Measurements from ENCODE around the gene MS4A7.

Gene MS4A7

GRCh38 chr11:60370811-60371298 lies 7.5 kb upstream of the MS4A7 start:
- no peak for DNase-seq (ENCODE audit: low read depth in 2 of 2)

DNA sequence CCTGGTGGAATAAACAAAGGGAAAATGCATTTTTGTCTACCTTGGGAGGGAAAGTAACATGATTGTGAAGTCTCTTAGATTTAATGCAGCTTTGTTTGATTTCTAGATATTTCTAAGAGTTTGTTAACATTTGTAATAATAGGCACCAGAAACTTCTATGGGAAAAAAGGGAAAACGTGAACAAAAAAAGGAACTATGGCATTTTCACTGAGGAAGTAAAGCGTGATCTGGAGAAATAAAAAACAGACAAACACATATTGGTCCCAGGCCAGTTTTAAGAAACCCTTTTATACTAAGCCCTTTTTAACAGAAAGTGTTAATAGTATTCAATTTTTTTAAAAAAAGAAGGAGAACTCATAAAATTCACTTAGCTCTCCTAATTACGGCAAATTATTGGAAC lies 6.9 kb upstream of the MS4A7 start:
- no peak for DNase-seq (ENCODE audit: low read depth in 2 of 2)

- DNase-seq (ENCODE audit: low read depth in 2 of 2), result no peak
These were observed 6.5 kb upstream of the MS4A7 start for GRCh38 chr11:60371854-60372253.

DNA sequence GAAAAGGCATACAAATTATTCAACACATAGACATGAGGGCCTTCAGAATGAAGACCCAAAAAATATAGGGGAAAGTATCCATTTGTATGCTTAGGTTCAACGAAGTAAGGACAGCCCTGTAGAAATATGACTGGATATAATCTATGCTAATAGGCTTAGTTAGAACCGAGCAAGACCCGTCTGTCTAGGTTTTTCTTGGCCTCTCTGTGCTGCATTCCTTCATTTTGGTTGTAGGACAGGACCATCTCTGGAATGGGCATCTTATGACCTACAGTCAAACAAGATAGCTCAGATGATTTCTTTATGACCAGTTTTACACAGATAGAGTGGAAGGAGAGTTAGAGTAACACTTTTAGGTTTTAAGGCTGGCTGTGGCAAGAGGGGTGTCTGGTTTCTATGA lies 5.6 kb upstream of the MS4A7 start:
- DNase-seq (ENCODE audit: low read depth in 2 of 2), result no peak

GRCh38 chr11:60375316-60375715 lies 3.0 kb upstream of the MS4A7 start:
- DNase-seq (ENCODE audit: low read depth in 2 of 2), result no peak

DNA sequence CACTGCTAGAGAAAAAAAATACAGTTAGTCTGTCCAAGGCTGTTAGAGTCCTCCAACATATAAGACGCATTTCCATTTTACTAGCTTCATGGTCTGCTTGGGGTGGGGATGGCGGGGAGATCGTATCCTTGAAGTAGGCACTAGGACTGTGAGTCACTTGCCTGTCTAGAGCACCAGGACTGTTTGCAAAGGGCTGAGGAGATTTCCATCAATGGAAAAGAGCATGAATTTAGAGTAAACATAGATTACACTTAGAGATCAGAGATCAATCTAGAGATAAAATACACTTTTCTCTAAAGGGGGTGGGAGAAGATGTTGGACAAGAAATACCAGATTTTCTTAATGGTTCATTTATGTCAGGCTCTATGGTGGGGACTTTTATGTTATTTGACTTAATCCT lies 1.7 kb upstream of the MS4A7 start:
- DNase-seq (ENCODE audit: low read depth in 2 of 2), result no peak

- no peak for DNase-seq (ENCODE audit: low read depth in 2 of 2)
These were observed 763 bp upstream of the MS4A7 start for GRCh38 chr11:60377401-60378136.

GRCh38 chr11:60389279-60389910 lies 11.1 kb downstream of the MS4A7 start:
- DNase-seq (ENCODE audit: low read depth in 2 of 2), result no peak

- DNase-seq (ENCODE audit: low read depth in 2 of 2), result no peak
These were observed 12.1 kb downstream of the MS4A7 start for GRCh38 chr11:60390419-60390818.

DNA sequence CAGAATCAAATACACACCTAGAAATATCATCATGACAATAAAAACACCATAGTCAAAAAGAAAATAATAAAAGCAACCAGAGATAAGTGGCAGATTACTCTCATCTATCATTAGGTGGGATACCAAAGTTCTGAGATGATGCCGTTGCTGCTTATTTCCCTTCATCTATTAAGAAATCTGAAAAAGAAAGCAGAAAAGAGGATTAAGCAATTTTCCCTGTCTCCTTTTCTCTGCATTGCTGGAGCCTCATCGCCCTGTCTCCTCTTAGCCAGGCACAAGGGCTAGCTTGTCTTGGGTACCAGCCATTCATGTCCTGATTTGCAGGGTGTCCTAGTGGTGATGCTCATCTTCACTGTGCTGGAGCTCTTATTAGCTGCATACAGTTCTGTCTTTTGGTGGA lies 14.0 kb downstream of the MS4A7 start:
- no peak for DNase-seq (ENCODE audit: low read depth in 2 of 2)

DNA sequence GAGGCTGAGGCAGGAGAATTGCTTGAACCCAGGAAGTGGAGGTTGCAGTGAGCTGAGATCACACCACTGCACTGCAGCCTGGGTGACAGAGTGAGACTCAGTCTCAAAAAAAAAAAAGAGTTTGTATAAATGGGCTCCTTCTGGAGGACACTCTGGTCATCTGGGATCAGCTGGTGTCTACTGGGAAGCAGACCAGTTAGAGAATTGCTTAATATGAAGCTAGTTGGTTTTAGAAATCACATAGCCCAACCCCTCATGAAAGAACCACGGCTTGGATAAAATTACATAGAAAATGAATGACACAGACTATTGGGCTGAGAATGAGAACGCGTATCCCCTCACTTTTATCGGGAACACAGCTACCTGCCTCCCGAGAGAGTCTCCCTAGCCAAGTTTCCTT lies 14.7 kb downstream of the MS4A7 start:
- DNase-seq (ENCODE audit: low read depth in 2 of 2), result no peak

DNA sequence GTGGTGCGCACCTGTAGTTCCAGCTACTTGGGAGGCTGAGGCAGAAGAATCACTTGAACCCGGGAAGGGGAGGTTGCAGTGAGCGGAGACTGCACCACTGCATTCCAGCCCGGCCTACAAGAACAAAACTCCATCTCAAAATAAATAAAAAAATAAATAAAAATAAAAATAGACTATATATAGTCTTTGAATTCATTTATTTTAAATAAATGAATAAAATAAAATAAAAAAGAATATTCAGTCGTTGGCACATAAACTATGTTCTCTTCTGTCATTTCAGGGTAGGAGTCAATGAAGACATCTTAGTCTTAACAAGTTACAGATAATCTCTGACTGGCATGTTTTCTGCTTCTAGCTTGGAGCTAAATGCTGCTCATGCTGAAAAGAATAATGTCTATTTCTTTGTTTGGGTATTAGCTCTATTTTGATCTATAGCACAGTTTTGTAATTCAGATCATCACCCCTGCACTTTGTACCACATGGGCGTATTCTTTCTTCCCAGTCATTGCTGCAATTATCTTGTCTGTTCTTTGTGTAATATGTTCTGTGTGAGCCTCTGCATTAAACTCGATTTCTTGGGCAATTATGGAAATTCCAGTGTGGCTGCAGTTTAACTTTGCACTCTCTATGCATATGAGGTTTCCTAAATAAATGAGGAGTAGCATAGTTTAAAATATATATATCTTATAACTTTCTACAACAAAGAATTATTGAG lies 16.5 kb downstream of the MS4A7 start:
- no peak for DNase-seq (ENCODE audit: low read depth in 2 of 2)

GRCh38 chr11:60396382-60396781 lies 18.1 kb downstream of the MS4A7 start, which contains the start of gene MS4A14:
MS4A14 (plus strand) TSS chr11:60396459; CDS start chr11:60396579, 120 bp downstream.
- DNase-seq (ENCODE audit: low read depth in 2 of 2), result no peak

DNA sequence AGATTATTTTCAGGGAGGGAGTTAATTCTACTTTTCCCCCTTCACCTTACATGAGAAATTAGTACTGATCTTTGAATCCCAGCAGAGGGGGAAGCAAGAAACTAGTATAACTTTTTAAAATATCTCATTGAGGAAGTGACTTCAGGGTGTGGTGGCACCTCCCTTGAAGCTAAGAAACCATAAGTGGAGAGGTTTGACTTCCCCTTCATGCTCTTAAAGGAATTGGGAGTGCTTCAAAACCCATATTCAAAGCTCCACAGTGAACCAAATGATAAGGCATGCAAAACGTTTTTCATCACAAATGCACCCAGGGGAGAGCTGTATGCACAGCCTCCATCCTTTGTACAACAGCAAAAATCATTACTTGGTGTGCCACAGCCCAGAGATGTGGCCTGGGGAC lies 18.5 kb downstream of the MS4A7 start:
- no peak for DNase-seq (ENCODE audit: low read depth in 2 of 2)

DNA sequence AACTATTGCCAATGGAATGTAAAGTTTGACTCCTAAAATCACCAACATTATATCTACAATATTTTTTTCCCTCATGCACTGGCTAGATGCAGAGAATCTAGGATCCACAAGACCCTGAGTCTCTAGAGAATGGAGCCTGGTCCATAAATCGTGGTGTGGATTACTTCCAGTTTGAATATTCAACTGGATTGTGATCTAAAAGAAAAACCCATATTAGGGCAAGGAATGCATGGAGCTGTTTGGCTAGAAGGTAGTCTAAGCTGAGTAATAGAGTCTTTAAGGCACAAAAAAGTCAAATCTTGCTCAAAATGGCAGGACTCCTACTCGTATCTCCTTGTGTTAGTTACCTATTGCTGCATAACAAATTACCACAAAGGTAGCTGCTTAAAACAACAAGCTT lies 41.7 kb downstream of the MS4A7 start:
- no peak for DNase-seq (ENCODE audit: low read depth in 2 of 2)

- no peak for DNase-seq (ENCODE audit: low read depth in 2 of 2)
These were observed 44.3 kb downstream of the MS4A7 start for GRCh38 chr11:60422609-60423008.

- DNase-seq (ENCODE audit: low read depth in 2 of 2), result no peak
These were observed 50.2 kb downstream of the MS4A7 start for GRCh38 chr11:60428517-60428916.

GRCh38 chr11:60429272-60429671 lies 50.9 kb downstream of the MS4A7 start, which contains the start of gene MS4A5:
MS4A5 (plus strand) TSS chr11:60429572; CDS start chr11:60429675, 103 bp downstream.
- no peak for DNase-seq (ENCODE audit: low read depth in 2 of 2)

- DNase-seq (ENCODE audit: low read depth in 2 of 2), result no peak
These were observed 52.9 kb downstream of the MS4A7 start for GRCh38 chr11:60431251-60431650.

- DNase-seq (ENCODE audit: low read depth in 2 of 2), result no peak
These were observed 55.1 kb downstream of the MS4A7 start for GRCh38 chr11:60433401-60433800.

Measured in fibroblast of skin of left quadriceps (primary cell).